ENCODE data around the gene ERP29.

ERP29 gene

DNA sequence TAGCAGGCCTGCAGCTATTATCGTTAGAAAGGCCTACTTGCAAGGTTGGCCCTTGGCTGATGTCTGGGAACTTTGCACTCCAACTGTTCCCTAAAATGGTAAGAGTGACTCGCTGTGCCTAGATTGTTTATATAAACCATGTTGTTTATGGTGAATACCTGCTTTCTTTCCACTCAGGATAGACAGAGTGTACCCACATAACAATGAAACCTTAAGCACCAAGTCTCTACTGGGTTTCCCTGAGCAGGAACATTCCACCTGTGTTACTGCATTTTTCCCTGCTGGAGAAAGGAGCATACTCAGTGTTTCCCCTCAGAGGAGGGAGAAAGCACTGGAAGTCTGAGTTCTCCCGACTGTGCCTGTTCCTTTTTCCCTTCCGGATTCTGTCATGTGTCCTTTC lies 32.8 kb downstream of the ERP29 start:
- no peak for DNase-seq

DNA sequence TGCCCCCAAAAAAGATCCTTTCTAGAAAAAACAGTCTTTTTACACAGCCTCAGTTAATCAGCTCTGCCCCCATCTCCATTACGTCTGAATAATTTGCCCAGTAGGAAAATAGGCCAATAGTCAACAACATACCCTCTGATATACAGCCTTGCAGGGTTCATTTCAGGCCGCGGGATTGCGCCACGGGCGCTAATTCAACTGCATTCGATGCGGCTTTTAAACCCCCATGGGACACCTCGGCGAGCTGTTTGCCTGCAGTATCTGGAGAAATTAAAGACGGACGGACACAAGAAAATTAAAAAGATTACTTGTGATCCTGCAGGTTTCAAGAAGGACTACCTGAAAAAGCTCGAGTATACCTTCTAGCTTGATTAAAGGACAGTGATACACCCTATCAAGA lies 36.1 kb downstream of the ERP29 start:
- DNase-seq: no peak

DNA sequence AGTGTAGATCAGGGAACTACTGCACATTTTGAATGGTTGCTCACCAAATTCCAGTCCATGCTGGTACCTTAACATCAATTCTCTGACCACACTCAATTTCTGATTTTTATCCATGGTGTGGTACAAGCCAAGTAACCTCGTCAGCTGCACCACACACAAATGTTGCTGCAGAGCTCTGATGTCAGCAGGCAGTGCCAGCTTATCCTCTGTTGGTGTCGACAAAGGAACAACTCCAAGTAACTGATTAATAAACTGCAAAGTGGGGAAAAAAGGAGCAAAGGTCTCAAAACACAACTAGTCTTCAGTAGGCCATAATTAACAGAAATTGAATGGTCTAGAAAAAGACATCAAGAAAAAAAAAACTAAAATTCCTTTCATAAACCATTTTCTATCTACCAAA lies 47.9 kb downstream of the ERP29 start:
- no peak for DNase-seq

DNA sequence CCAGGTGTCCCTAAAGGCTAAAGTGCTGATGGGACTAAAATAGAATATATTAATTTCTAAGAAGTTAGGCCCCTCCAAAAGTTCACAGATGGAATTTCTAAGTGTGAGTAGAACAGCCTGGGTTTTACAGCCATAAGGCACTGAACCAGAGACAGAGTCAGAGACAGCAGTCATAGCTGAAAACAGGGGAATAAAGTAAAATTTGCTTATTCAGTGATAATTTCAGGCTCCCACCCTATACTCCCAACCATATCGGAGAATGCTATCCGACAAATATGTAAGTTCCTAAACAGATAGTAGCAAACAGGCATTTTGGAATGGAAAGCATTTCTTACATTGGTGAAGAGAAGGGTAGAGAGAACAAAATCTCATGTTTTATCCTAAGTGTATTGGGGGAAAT lies 50.0 kb downstream of the ERP29 start:
- no peak for DNase-seq

DNA sequence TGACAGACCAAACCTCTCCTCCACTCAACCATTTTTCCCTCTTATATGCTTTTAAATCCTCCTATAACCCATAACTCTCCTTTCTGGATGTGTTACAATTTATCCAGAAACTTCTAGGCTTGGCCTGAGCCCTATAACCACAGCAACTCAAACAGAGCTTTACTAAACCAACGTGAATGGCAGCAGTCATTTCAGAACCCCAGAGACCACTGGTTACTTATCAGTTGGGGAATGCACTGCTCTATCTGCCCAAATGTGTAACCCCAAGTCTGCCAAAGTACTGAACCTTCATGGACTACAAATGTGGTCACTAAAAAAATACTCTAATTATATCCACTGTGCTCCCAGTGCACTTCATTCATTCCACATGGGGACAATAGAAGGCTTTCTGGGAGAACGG lies 53.3 kb downstream of the ERP29 start:
- no peak for DNase-seq
